HepG2 (cell line): ENCODE results near the gene RTP3. TPM values are rescaled to one million over a fixed set of nuclear protein-coding genes. Genes with fewer than 3 reads are reported as not detected.

ENCODE experiments used
- ATAC-seq: fragments of 200-7000 bp; cut with Tn5 transposase; 3 replicates; pipeline ENCODE4 v1.9.1; 2020; ENCODE audit warnings: mild to moderate bottlenecking, moderate library complexity
- BruUV-seq: library from RNA; stranded (reverse); fragments of 400-500 nt; replicated peaks from 2 replicates; lab custom pipeline; 2021; lab: Mats Ljungman, UMichigan
- CTCF ChIA-PET: fragments of 300-600 bp; formaldehyde crosslinking; extraction: SDS; loops from one replicate; lab custom pipeline; 2021; ENCODE audit warnings: low total read pairs, inconsistent platforms, low intra/inter-chr PET ratio; lab: Yijun Ruan, JAX
- POLR2A ChIA-PET: fragments of 350-600 bp; sonication (Branson Sonifier 250); formaldehyde crosslinking; loops from one replicate; lab custom pipeline; 2020; ENCODE audit warnings: antibody characterized with exemption, inconsistent platforms; lab: Yijun Ruan, JAX
- DNase-seq: peaks from one replicate; pipeline ENCODE4 v3.0.0-alpha.2; 2015; ENCODE audit warnings: low spot score
- FAIRE-seq: peaks from 3 replicates; lab custom pipeline; 2011; peaks lifted over from hg19 to GRCh38; lab: Jason Lieb, UNC
- H2AFZ ChIP-seq: one replicate; pipeline ENCODE4 v1.6.1; 2011; ENCODE audit warnings: low read length, inconsistent platforms
- H3K27ac ChIP-seq: fragments of 300-600 bp; 3 replicates; pipeline ENCODE4 v1.8.0; 2011; ENCODE audit warnings: mixed run types, mild to moderate bottlenecking, mixed read lengths, low read length, inconsistent platforms; ENCODE audit not compliant: insufficient read depth; ENCODE audit errors: extremely low read length
- H3K27me3 ChIP-seq, 2 experiments: fragments of 200-600 bp in 1 of 2; 2 replicates in 1 of 2; 3 replicates in 1 of 2; pipeline versions ENCODE4 v1.6.0 to v1.8.0; 2011; ENCODE audit warnings: low read length in 2 of 2, mild to moderate bottlenecking in 2 of 2, moderate library complexity in 2 of 2, inconsistent platforms in 1 of 2; ENCODE audit not compliant: insufficient read depth in 2 of 2, control insufficient read depth in 1 of 2
- H3K36me3 ChIP-seq, 2 experiments: fragments of 200-600 bp in 1 of 2; replicated peaks in 1 of 2; 2 replicates in 1 of 2; 3 replicates in 1 of 2; pipeline versions ENCODE4 v1.5.1 to v1.8.0; 2011; ENCODE audit warnings: low read length in 2 of 2, inconsistent platforms in 1 of 2; ENCODE audit not compliant: insufficient read depth in 2 of 2, control insufficient read depth in 1 of 2
- H3K4me1 ChIP-seq: 2 replicates; pipeline ENCODE4 v1.5.1; 2012; ENCODE audit warnings: low read length, inconsistent platforms; ENCODE audit not compliant: insufficient read depth
- H3K4me2 ChIP-seq: 2 replicates; pipeline ENCODE4 v1.6.0; 2011; ENCODE audit warnings: low read depth, low read length, inconsistent platforms
- H3K4me3 ChIP-seq, 3 experiments: fragments of 200-600 bp in 1 of 3; sonication (generic), shearing (Covaris generic) in 1 of 3; replicated peaks in 1 of 3; 2 replicates each; pipeline ENCODE4 v1.5.1; 2011 to 2016; ENCODE audit warnings: low read length in 3 of 3, inconsistent platforms in 2 of 3, low read depth in 2 of 3, mild to moderate bottlenecking in 2 of 3, control low read depth in 1 of 3, mixed read lengths in 1 of 3; ENCODE audit not compliant: insufficient read depth in 1 of 3
- H3K79me2 ChIP-seq: one replicate; pipeline ENCODE4 v1.6.1; 2011; ENCODE audit warnings: low read length, inconsistent platforms; ENCODE audit not compliant: insufficient read depth
- H3K9ac ChIP-seq: 2 replicates; pipeline ENCODE4 v1.6.0; 2011; ENCODE audit warnings: mild to moderate bottlenecking, low read depth, low read length, inconsistent platforms; ENCODE audit not compliant: insufficient read depth
- H3K9me3 ChIP-seq: 2 replicates; pipeline ENCODE4 v1.5.1; 2012; ENCODE audit warnings: mild to moderate bottlenecking, low read length
- H4K20me1 ChIP-seq: 2 replicates; pipeline ENCODE4 v1.6.0; 2011; ENCODE audit warnings: inconsistent platforms, mild to moderate bottlenecking, low read length, moderate library complexity; ENCODE audit not compliant: insufficient read depth
- HOXA3 ChIP-seq: sonication (generic); formaldehyde crosslinking; IDR thresholded peaks from 2 replicates; pipeline ENCODE4 v1.5.0; 2020; ENCODE audit warnings: missing genetic modification reagents
- KLF16 ChIP-seq, 2 experiments: sonication (generic) in 1 of 2; formaldehyde crosslinking in 1 of 2; IDR thresholded peaks; 2 replicates each; pipeline versions ENCODE4 v1.6.1 to v1.8.0; 2016 to 2023; ENCODE audit warnings: missing genetic modification reagents in 2 of 2, missing compliant biosample characterization in 1 of 2
- MXI1 ChIP-seq: IDR thresholded peaks from 3 replicates; pipeline ENCODE4 v1.6.1; 2012; ENCODE audit warnings: low read depth, low read length, inconsistent platforms, borderline replicate concordance
- REPIN1 ChIP-seq: sonication (generic); formaldehyde crosslinking; IDR thresholded peaks from 2 replicates; pipeline ENCODE4 v1.8.0; 2022; ENCODE audit warnings: missing genetic modification reagents, low read depth, mild to moderate bottlenecking, borderline replicate concordance
- SAP130 ChIP-seq: IDR thresholded peaks from 2 replicates; pipeline ENCODE4 v1.6.1; 2016; ENCODE audit warnings: low read depth
- SIN3A ChIP-seq: IDR thresholded peaks from 2 replicates; pipeline ENCODE4 v1.6.1; 2011; ENCODE audit warnings: low read depth, mild to moderate bottlenecking, control low read depth, low read length, borderline replicate concordance
- SIN3B ChIP-seq: fragments of 150-350 bp; IDR thresholded peaks from 2 replicates; pipeline ENCODE4 v1.6.1; 2014; ENCODE audit warnings: low read length
- TBX2 ChIP-seq: sonication (generic); formaldehyde crosslinking; IDR thresholded peaks from 2 replicates; pipeline ENCODE4 v1.5.0; 2020; ENCODE audit warnings: missing genetic modification reagents, mild to moderate bottlenecking, borderline replicate concordance
- TMF1 ChIP-seq: sonication (generic); formaldehyde crosslinking; IDR thresholded peaks from 2 replicates; pipeline ENCODE4 v1.8.1; 2022; ENCODE audit warnings: low read depth, missing genetic modification reagents
- ZBTB14 ChIP-seq: sonication (generic); formaldehyde crosslinking; IDR thresholded peaks from 2 replicates; pipeline ENCODE4 v1.4.0; 2020; ENCODE audit warnings: missing genetic modification reagents
- ZBTB7A ChIP-seq: sonication (generic); formaldehyde crosslinking; IDR thresholded peaks from 2 replicates; pipeline ENCODE4 v1.8.0; 2022; ENCODE audit warnings: mild to moderate bottlenecking, missing genetic modification reagents
- ZNF124 ChIP-seq: sonication (generic); formaldehyde crosslinking; IDR thresholded peaks from 2 replicates; pipeline ENCODE4 v1.4.0; 2020; ENCODE audit warnings: missing genetic modification reagents
- ZNF382 ChIP-seq: sonication (generic); formaldehyde crosslinking; IDR thresholded peaks from 2 replicates; pipeline ENCODE4 v1.5.0; 2020; ENCODE audit warnings: missing genetic modification reagents, mild to moderate bottlenecking, borderline replicate concordance
- ZNF563 ChIP-seq: sonication (generic); formaldehyde crosslinking; IDR thresholded peaks from 2 replicates; pipeline ENCODE4 v1.8.0; 2022; ENCODE audit warnings: mild to moderate bottlenecking, moderate library complexity, missing genetic modification reagents
- ZNF564 ChIP-seq: sonication (generic); formaldehyde crosslinking; IDR thresholded peaks from 2 replicates; pipeline ENCODE4 v1.8.1; 2023; ENCODE audit warnings: mild to moderate bottlenecking, missing genetic modification reagents
- ZNF619 ChIP-seq: sonication (generic); formaldehyde crosslinking; IDR thresholded peaks from 2 replicates; pipeline ENCODE4 v1.4.0; 2020; ENCODE audit warnings: mild to moderate bottlenecking, missing genetic modification reagents
- ZNF670 ChIP-seq: sonication (generic); formaldehyde crosslinking; IDR thresholded peaks from 2 replicates; pipeline ENCODE4 v1.8.0; 2022; ENCODE audit warnings: mild to moderate bottlenecking, missing genetic modification reagents, borderline replicate concordance
- ZNF674 ChIP-seq: sonication (generic); formaldehyde crosslinking; IDR thresholded peaks from 2 replicates; pipeline ENCODE4 v1.5.0; 2020; ENCODE audit warnings: low read depth, mild to moderate bottlenecking, missing genetic modification reagents
- WGBS: methylation state at CpG from one replicate; pipeline ENCODE4 v1.1.6; 2017; ENCODE audit warnings: low lambda C conversion rate; 5-methylcytosine and 5-hydroxymethylcytosine counted together
- in situ Hi-C: cut with HindIII; loops from 2 replicates; pipeline ENCODE4 v1.10.0; 2017; ENCODE audit warnings: low pct_unique_long_range_greater_than_20kb; ENCODE audit not compliant: extremely low pct_ligation_motif_present
- intact Hi-C: fragments of 100-400 bp; cut with micrococcal nuclease; formaldehyde crosslinking; loops from one replicate; pipeline ENCODE4 v1.10.0; 2022; ENCODE audit not compliant: unreplicated experiment
- polyA plus RNA-seq, 8 experiments: library from polyadenylated mRNA; depleted of rRNA in 3 of 8; stranded (reverse) in 7 of 8; unstranded in 1 of 8; fragments of >200 nt; fragmentation: Illumina TruSeq in 4 of 8; extraction: Trizol in 4 of 8; gene quantifications; 2 replicates each; pipeline versions ENCODE4 v1.2.1 to v1.2.3, GENCODE V29; 2011 to 2016; ENCODE audit warnings: low read depth in 4 of 8, missing spikeins in 1 of 8, mixed read lengths in 1 of 8; ENCODE audit not compliant: insufficient read depth in 1 of 8
- total RNA-seq, 5 experiments: library from RNA; depleted of rRNA; stranded (reverse); fragments of >200 nt; fragmentation: Illumina TruSeq; extraction: Trizol; gene quantifications; 2 replicates each; pipeline ENCODE4 v1.2.3, GENCODE V29; 2016; ENCODE audit warnings: low read depth in 1 of 5
- TF ChIP-seq, protein P1 (sequence below): sonication (generic); formaldehyde crosslinking; IDR thresholded peaks from 2 replicates; pipeline ENCODE4 v1.4.0; 2020; ENCODE audit warnings: low read depth, missing genetic modification reagents
- TF ChIP-seq, protein P2 (sequence below): IDR thresholded peaks from 2 replicates; pipeline ENCODE4 v1.6.1; 2016; ENCODE audit warnings: low read depth

The RTP3 gene
- total and polyA plus RNA-seq, 2 of the 13 experiments (the other 11 are each of a cell fraction or from before 2014, with no cell fraction given): 0.09 TPM; not detected in 1

GRCh38 chr3:46549408-46549904 lies 51.7 kb downstream of the RTP3 start (continued):
- TF ChIP-seq, protein P1, sequence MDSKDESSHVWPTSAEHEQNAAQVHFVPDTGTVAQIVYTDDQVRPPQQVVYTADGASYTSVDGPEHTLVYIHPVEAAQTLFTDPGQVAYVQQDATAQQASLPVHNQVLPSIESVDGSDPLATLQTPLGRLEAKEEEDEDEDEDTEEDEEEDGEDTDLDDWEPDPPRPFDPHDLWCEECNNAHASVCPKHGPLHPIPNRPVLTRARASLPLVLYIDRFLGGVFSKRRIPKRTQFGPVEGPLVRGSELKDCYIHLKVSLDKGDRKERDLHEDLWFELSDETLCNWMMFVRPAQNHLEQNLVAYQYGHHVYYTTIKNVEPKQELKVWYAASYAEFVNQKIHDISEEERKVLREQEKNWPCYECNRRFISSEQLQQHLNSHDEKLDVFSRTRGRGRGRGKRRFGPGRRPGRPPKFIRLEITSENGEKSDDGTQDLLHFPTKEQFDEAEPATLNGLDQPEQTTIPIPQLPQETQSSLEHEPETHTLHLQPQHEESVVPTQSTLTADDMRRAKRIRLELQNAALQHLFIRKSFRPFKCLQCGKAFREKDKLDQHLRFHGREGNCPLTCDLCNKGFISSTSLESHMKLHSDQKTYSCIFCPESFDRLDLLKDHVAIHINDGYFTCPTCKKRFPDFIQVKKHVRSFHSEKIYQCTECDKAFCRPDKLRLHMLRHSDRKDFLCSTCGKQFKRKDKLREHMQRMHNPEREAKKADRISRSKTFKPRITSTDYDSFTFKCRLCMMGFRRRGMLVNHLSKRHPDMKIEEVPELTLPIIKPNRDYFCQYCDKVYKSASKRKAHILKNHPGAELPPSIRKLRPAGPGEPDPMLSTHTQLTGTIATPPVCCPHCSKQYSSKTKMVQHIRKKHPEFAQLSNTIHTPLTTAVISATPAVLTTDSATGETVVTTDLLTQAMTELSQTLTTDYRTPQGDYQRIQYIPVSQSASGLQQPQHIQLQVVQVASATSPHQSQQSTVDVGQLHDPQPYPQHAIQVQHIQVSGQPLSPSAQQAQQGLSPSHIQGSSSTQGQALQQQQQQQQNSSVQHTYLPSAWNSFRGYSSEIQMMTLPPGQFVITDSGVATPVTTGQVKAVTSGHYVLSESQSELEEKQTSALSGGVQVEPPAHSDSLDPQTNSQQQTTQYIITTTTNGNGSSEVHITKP (CRISPR knock-in tag): no peak
- TF ChIP-seq ZNF564 (CRISPR knock-in tag) (no peak), TMF1 (no peak), ZBTB7A (CRISPR knock-in tag) (no peak), ZNF563 (CRISPR knock-in tag) (no peak), SIN3A (no peak), ZBTB14 (CRISPR knock-in tag) (no peak), ZNF619 (CRISPR knock-in tag) (no peak)

DNA sequence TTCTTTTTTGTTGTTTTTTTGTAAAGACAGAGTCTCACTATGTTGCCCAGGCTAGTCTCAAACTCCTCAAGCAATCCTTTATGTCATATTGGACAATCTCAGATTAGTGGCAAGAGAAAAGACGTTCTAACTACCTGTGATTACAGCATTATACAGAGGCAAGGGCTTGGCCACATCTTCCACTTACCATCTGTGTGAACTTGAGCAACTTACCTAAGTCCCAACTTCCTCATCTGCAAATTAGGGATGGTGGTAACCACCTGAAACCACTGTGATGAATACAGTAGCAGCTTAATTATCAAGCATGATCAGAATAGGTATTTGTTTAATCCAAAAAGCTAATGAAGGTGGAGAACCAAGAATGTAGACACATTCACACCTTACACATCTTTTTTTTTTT lies 52.2 kb downstream of the RTP3 start:
- H3K4me2 ChIP-seq: no peak overlapping the region
- H3K4me3 ChIP-seq: no peak overlapping the region
- no peaks in the 10 kb centered on the region for H3K36me3 ChIP-seq
- H3K27me3 ChIP-seq: no peaks in the 10 kb centered on the region; a peak in 1 of 5 replicates
- no peak overlapping the region for H3K9ac ChIP-seq
- H3K9me3 ChIP-seq: no peaks in the 10 kb centered on the region
- DNase-seq (no peak), FAIRE-seq (no peak), ATAC-seq (no peak)
- in situ Hi-C loops: no loop called here
- ChIA-PET CTCF (no interaction called here), POLR2A (interaction anchor here (0.7 kb wide), 1 partner anchor 8 kb away, joined by 3 read pairs; no protein-coding TSS in a partner anchor)
- intact Hi-C loops: no loop called here
- no peak overlapping the region for H3K27ac ChIP-seq
- H2AFZ ChIP-seq: no peak overlapping the region
- H3K79me2 ChIP-seq: no peaks in the 10 kb centered on the region
- 24% methylated on average over 1 of the region's 1 CpG for WGBS
- H3K4me1 ChIP-seq: no peaks in the 10 kb centered on the region
- no TSS peak for BruUV-seq
- no peaks in the 10 kb centered on the region for H4K20me1 ChIP-seq
- TF ChIP-seq, protein P2, sequence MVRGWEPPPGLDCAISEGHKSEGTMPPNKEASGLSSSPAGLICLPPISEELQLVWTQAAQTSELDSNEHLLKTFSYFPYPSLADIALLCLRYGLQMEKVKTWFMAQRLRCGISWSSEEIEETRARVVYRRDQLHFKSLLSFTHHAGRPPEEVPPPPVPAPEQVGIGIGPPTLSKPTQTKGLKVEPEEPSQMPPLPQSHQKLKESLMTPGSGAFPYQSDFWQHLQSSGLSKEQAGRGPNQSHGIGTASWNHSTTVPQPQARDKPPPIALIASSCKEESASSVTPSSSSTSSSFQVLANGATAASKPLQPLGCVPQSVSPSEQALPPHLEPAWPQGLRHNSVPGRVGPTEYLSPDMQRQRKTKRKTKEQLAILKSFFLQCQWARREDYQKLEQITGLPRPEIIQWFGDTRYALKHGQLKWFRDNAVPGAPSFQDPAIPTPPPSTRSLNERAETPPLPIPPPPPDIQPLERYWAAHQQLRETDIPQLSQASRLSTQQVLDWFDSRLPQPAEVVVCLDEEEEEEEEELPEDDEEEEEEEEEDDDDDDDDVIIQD (CRISPR knock-in tag): no peak
- TF ChIP-seq SIN3B: no peak
- TF ChIP-seq SAP130 (CRISPR knock-in tag): no peak
- no peak for TF ChIP-seq ZNF670 (CRISPR knock-in tag)
- TF ChIP-seq KLF16 (CRISPR knock-in tag; IDR thresholded peaks at IDR 0.05): no peak
- no peak for TF ChIP-seq REPIN1 (CRISPR knock-in tag)
- TF ChIP-seq HOXA3: no peak
- TF ChIP-seq MXI1: no peak
- no peak for TF ChIP-seq TBX2 (CRISPR knock-in tag)
- no peak for TF ChIP-seq ZNF674 (CRISPR knock-in tag)
- TF ChIP-seq ZNF124: no peak
- no peak for TF ChIP-seq ZNF382 (CRISPR knock-in tag)
